HG02885 (cell line): ENCODE results near the gene CORO2B.

ENCODE experiments used
- ATAC-seq: cut with Tn5 transposase; IDR thresholded peaks from one replicate; pipeline ENCODE4 v1.9.1; 2021; ENCODE audit warnings: mild to moderate bottlenecking; ENCODE audit not compliant: unreplicated experiment, poor library complexity

CORO2B gene, protein sequence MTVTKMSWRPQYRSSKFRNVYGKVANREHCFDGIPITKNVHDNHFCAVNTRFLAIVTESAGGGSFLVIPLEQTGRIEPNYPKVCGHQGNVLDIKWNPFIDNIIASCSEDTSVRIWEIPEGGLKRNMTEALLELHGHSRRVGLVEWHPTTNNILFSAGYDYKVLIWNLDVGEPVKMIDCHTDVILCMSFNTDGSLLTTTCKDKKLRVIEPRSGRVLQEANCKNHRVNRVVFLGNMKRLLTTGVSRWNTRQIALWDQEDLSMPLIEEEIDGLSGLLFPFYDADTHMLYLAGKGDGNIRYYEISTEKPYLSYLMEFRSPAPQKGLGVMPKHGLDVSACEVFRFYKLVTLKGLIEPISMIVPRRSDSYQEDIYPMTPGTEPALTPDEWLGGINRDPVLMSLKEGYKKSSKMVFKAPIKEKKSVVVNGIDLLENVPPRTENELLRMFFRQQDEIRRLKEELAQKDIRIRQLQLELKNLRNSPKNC

DNA sequence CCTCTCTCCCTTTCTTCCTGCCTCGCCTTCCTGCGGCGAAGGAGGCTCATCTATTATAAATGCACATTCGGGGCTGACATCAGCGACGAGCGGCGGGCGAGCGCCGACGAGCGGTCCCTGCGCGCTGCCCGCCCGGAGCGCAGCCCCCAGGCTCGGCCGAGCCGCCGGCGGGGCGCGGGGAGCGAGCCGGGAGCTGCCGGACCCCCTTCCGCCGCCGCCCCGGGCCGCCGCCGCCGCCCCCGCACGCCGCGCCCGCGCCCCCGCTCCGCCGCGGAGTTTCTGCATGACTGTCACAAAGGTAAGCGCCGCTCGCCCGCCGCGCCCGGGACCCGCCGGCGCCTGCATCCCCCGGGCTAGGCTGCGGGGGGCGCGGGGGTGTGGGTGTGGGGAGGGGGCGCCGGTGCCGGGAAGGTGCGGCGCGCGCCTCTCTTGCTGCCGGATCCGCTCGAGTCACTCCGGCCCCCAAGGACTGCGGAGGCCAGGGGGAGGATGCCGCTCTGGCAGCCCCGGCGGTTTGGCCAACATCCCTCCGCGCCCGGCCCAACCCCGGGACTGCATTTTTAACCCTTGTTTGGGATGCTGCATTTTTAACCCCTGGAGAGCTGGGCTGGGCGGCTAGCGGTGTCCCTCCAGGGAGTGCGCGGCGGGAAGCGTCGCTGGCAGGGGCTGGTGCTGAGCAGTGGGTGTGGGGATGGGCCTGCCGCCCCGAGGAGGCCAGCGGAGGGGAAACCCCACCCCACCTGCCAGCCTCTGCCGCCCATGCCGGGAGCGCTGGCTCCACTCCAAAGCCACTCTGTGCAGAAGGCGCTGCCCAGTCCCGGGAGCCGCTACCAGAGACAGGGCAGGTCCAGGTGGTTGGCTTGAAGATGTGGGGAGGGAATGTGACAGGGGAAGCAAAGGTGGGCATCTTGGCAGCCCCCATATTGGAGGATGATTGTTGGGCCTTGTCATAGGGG lies at the start of gene CORO2B:
TSS of gene CORO2B (plus strand) at position 14 of the 956 bp plus-strand sequence. CDS start at position 284, 270 bp downstream.
- no peak for ATAC-seq

DNA sequence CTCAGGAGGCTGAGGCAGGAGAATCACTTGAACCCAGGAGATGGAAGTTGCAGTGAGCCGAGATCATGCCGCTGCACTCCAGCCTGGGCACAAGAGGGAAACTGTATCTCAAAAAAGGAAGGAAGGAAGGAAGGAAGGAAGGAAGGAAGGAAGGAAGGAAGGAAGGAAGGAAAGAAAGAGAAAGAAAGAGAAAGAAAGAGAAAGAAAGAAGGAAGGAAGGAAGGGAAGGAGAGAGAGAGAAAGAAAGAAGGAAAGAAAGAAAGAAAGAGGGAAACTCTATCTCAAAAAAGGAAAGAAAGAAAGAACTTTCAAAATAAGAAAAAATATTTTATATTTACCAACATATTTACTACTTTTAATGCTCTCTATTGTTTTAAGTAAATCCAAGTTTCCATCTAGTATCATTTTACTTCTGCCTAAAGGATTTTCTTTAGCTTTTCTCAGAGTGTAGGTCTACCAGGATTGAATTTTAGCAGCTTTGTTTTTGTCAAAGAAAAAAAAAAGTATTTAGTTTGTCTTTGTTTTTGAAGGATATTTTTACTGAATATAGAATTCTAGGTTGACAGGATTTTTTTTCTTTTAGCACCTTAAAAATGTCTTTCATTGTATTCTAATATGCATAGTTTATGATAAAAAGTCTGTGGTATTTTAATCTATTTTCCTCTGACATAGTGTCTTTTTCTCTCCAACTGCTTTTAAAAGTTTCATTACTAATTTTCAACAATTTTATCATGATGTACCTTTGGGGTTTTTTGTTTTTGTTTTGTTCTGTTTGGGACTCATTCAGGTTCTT lies 47.2 kb upstream of the CORO2B start:
- ATAC-seq = no peak

DNA sequence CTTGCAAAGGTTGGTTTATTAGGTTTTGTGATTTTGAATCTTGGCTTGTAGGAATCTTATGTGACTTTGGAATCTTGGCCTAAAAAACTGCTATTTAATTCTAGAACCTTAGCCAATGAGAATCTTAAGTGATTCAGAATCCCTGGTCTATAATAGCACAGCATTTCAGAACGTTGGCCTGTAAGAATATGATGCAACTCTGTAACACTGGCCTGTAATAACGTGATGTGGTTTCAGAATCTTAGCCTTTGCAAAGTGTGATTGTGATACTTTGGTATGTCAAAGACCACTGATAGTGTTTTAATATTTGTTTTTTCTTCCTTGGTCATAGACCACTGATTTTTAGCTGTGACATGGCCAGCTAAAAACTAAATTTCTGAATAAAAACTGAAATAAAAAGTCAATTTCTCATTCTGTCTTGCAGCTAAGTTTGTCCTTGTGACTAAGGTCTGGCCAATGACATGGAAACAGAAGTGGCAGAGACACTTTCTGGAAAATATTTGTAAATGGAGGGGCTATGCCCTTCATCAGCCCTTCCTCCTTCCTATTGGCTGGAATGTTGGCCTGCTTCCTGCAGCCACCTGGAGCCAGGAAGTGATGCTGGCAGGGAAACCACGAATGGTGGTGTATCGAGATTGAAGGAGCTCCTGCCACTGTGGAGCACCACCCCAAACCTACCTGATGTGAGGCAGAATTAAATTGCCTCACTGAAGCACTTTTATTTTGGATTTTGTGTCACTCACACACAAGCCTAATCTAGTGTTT lies 42.3 kb upstream of the CORO2B start:
- ATAC-seq = no peak

DNA sequence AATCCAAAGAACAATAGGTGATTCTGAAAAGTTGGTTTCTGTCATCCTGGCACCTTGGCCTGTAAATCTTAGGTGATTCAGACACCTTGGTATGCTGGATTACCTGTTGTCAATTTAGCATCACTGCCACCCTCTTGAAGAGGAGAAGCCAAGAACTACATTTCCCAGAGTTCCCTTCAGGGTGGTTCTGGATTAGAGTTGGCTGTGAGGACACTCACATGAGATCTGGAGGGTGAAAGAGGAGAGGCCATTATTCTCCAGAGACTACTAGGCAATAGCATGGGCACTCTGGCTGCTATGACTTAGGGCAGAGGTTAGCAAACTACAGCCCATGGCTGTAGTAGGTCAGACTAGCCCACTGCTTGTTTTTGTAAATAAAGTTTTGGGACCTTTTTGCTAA lies 41.7 kb upstream of the CORO2B start:
- ATAC-seq = no peak

DNA sequence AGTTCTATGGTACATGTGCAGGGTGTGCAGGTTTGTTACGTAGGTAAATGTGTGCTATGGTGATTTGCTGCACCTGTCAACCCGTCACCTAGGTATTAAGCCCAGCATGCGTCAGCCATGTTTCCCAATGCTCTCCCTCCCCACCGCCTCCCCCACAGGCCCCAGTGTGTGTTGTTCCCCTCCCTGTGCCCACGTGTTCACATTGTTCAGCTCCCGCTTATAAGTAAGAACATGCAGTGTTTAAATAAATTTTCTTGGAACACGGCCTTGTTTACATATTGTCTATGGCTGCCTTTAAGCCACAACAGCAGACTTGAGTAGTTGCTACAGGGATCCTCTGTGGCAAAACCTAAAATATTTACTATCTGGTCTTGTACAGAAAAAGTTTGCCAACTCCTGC lies 41.3 kb upstream of the CORO2B start:
- no peak for ATAC-seq

DNA sequence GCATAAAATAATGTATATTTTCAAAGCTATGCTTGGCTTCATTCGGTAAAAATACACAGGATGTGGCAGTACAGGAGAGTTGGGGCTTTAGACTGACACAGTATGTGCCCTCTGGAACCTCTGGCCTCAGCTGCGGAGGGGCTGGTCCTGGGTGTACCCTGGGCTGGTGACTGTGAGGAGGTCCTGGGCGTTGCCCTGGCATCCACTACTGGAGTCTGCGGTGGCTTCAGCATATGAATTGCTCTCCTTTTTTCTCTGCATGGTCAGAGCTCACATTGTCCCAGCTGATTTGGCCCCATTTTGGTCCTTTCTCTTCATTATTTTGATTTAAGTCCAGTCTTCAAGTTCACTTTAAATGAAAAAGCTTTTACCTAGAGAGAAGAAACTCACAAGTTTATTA lies 40.5 kb upstream of the CORO2B start:
- ATAC-seq = no peak

DNA sequence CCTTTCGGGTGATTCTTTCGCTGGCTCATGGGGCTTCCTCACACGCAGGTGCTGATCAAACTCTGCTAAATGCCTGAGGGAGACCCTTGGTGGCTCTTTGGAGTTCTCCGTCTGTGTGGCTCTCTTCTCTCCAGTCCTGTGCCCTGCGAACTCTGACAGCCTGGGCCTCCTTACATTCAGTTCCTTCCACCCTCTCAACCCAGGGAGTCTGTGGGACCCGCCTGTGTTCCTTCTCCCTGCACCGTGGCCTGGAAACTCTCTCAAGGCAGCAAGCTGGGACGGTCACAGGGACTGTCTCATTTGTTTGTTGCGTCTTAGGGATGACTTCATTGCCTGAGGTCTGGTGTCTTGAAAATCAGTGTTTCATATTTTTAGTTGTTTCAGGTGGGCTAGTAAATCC lies 37.0 kb upstream of the CORO2B start:
- no peak for ATAC-seq

DNA sequence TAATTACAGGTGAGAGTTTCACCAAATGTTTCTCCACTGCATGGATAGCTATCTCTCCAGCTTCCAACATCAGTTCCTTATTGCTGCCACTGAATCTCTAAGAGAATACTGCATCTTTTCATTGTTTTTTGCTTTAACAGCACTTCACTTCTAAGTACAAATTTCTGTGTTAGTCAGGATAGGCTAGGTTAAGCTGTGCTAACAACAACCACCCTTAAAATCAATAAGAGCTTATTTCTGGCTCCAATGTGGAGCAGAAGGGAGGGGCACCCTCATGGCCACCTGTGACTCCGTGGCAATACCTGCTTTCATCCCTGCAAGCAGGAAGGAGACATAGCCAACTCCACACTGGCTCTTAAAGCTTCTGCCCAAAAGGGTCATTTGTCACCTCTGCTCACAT lies 36.4 kb upstream of the CORO2B start:
- no peak for ATAC-seq

DNA sequence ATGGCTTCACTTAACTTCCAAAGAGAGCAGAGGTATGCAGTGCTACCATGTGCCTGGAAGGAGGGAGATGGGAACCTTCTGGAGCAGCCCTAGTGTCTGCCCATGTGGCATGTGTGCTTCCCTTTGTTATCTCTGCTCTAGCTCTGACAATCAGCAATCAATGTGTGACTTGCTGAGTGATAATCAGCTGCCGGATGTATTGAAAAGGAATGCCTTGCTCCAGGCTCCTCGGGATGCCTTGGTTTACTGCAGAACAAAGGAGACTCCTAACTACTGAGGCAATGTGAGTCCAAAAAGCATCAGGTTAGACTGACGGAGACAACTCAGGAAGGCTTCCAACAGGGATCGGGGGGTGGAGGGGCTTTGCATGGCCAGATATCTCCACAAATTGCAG lies 36.0 kb upstream of the CORO2B start:
- ATAC-seq = no peak

DNA sequence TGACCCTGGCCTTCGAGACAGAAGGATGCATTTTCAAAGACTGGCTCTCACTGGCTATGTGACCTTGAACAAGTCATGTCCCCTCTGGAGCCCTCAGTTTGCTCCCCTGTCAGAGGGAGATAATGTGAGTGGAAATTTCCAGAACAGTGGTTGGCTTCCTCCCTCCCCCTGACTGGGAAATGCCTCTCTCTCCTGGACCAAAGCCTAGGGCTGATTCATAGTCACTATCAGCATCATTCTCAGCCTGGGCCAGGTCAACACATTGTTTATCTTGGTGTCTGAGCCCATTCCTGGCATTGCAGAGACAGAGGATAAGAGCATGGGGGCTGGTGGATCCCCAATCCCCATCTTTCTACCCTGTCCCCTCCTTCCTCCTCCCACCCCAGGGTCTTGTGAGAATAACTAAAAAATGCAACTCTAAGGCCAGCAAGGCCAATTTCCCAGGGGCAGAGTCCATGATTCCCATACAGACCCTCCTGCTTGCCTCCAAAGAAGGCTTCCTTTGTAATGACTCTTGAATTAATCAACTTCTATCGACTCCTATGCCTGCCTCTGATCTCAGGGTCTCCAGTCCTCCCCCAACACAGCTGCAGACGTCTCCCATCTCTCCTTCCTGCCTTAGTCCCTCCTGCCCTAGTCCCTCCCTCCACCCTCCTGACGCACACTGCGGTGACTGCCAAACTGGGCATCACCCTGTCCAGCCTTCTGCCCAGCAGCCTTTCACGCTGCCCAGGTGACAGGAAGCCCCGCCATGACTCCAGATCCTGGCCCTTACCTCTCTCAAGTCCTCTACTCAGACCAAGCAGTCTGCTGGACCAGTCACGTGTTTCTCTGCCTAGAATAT lies 35.4 kb upstream of the CORO2B start:
- no peak for ATAC-seq

DNA sequence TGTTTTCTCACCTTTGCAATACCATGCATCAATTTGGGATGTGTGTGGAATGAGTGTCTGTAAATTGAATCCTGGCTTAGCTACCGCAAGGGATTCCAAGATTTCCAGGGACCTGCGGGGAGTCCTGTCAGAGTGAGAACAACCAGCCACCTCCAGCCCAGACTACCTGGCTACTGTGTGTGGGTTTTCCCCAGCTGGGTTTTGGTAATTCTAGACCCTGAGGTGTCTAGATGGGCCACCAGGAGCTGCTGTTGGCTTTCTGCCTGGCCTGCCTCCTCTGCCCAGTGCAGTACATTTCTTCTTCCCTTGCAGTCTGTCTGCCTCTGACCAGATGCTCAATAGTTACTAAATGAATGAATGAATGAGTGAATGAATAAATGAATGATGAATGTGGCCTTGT lies 32.5 kb upstream of the CORO2B start:
- ATAC-seq = no peak

DNA sequence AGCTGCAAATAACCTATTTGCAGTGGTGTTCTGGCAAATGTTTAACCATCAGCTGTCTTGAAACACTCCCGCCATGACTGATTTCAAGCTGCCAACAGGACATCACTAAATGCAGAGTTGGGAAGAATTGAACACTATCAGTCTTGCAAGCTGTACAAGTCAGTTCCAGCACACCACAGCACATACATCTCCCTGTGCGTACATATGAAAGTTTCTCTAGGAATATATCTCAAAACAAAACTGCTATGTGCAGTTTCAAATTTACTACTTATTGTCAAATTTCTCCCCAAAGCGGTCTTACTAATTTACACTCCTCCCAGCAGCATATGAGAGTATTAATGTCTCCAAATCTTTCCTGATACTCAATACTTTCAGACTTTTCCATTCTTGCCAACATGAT lies 30.4 kb upstream of the CORO2B start:
- no peak for ATAC-seq

DNA sequence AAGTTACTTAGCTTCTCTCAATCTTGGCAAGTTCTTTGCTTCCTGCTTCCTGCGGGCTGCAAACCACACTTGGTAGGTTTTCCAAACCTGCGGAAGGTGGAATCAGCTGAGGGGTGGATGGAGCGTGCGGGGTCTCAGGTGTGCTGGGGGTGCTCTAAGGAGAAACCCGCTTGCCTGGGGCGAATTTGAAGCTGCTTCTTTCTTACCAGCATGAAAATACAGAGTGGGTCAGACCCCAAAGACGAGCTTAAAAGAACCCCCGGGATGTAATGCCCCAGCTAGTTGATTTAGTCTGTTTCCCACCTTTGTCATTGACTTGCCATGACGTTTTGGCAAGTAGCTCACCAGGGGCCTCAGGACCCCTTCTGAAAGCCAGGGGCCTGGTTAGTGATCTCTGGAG lies 28.8 kb upstream of the CORO2B start:
- ATAC-seq = no peak

DNA sequence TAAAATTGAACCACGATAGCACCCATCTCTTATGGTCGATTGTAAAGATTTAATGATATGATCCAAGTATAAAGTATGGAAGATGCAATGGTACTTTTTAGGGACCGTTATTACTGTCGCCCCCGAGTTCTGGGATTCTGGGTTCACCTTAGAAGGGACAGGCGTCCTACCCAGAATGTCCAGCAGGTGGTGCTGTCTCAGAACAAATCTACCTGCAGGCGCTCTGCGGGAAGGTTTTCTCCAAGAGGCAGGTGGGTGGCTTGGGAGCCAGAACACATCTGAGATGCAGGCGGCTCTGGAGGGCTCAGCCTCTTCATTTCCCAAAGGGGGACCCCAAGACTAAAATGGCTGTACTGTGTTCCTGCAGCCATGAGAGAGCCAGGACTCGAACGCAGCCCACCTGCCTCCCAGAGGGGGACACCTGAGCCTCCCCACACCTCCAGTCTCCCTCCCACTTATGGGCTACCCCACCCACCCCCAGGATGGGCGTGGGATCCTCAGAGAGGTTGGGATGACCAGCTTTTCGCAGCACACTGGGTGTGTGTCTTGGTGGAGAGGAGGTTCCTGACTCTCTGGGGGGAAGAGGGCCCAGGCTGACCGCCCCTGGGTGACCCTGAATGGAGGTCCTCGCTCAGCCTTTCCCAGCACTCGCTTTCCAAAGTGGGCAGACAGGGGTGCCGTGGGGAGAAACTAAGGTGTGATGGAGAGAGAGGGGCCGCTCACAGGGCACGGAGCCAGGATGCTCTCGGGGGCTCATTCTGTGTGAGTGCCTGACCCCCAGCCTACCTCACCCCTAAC lies 28.1 kb upstream of the CORO2B start:
- ATAC-seq = no peak

DNA sequence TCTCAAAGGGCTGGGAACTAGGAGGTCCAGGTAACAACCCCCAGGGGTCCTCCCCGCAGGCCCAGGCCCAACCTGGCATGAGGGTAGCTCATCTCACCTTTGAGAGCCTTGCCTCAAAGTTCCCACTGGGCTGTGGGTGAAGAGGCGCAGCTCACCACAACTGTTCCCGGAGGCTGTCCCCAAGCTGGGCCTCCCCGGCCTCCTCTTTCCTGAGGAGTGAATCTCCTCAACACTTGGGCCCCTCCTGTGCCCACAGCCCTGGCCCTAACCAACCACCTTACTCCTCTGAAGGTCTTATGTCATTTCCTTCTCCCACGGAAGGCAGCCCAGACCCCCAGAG lies 27.5 kb upstream of the CORO2B start:
- ATAC-seq = no peak

DNA sequence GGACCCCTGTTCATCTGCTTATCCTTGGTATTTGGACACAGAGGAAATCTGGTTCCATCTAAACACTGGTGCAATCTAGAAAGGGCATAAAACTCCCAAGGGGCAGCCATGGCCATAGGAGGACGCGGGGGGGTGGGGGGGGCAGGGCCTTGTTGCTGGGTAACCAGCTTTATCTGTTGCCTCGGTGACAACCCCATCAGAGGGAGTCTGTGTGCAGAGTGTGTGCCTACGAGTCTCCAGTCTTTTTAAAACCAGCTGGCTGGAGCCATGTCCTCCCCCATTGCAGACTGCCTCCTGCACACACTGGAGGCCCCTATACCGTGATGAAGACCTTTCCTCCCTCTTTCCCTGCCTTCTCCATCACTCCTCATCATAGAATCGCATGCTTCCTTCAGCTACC lies 26.4 kb upstream of the CORO2B start:
- no peak for ATAC-seq

DNA sequence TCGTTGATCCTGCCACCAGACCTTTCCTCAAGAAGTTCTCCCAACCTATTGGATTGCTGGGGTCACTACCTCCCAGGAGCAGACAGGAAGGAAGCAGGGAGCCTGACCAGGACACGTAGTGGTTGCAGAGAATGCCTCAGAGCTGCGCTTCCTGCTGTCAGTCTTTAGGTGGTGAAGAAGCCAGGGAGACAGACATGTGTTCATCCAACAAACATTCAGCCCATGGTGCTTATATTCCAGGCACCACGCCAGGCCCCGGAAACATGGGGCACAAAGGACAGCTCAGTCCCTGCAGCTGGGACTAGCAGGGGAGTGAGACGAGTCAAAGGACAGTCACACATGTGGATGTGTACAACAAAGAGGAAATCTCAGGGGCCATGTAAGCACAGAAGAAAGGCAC lies 26.0 kb upstream of the CORO2B start:
- ATAC-seq = no peak

DNA sequence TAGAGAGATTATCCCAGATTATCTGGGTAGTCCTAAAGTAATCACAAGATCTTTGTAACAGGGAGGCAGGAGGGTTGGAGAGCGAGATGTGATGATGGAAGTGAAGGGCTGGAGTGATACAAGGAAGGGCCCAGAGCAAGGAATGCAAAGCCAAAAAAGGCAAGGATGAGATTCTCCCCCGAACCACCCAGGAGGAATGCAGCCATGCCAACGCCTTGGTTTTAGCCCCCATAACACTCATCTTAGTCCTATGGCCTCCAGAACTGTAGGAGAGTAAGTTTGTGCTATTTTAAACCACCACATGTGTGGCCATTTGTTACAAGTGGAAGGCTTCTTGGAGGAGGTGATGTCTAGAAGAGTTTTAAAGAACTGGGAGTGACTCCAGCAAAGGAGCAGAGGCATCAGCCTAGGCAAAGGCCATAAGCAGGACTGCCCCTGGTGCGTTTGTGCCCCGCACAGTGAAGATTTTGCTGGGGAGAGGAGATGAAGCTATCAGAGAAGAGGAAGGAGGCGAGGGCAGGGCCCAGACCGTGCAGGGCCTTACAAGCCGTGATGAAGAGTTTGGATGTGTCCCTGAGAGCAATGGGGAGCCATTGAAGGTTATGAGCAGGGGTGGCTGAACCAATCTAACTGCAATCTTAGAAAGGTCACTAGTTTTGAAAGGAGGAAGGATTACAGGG lies 25.3 kb upstream of the CORO2B start:
- no peak for ATAC-seq
